ENCODE measurements around the gene PLVAP.

GRCh38 chr19:17391371-17392151, 14.4 kb upstream of the PLVAP start:
- TF ChIP-seq SMARCA5 (IDR thresholded peaks at IDR 0.05) = no peak
- no peak for TF ChIP-seq THAP12 (CRISPR knock-in tag; IDR thresholded peaks at IDR 0.05)
- no peak for TF ChIP-seq USF1 (CRISPR knock-in tag; IDR thresholded peaks at IDR 0.05)
- no peak for TF ChIP-seq SMC3 (conservative IDR thresholded peaks at IDR 0.05; ENCODE audit: insufficient read depth, low read depth, low read length)
- no peak for TF ChIP-seq GATAD2A (IDR thresholded peaks at IDR 0.05)
- no peak for TF ChIP-seq JUNB (CRISPR knock-in tag; conservative IDR thresholded peaks at IDR 0.05)
- TF ChIP-seq RBFOX2 (IDR thresholded peaks at IDR 0.05; ENCODE audit: low read depth, low read length) = no peak
- no peak for TF ChIP-seq MEF2D (tag; conservative IDR thresholded peaks at IDR 0.05; ENCODE audit: low read depth)
- TF ChIP-seq NFYB (IDR thresholded peaks at IDR 0.05; ENCODE audit: extremely low read depth, insufficient read length) = no peak
- TF ChIP-seq CTCF (IDR thresholded peaks at IDR 0.05 in 2 of 3, conservative IDR thresholded peaks at IDR 0.05 in 1 of 3; ENCODE audit: insufficient read depth in 2 of 3, low read depth in 1 of 3, low read length in 3 of 3) = no peak; a peak in 1 of 6 replicates
- TF ChIP-seq MYBL2 (IDR thresholded peaks at IDR 0.05; ENCODE audit: low read depth) = no peak
- no peak for TF ChIP-seq MYBL2 (CRISPR knock-in tag; IDR thresholded peaks at IDR 0.05; ENCODE audit: borderline replicate concordance)
- no peak for TF ChIP-seq LARP7 (IDR thresholded peaks at IDR 0.05)
- no peak for TF ChIP-seq NKRF (IDR thresholded peaks at IDR 0.05; ENCODE audit: borderline replicate concordance)

All from K562 (cell line).